HG03196 (cell line): ENCODE measurements around the gene CD300LB.
A peak's percentile ranks its signal among the peaks of the same experiment; 100 is the strongest.

Experiments
- ATAC-seq: cut with Tn5 transposase; IDR thresholded peaks from one replicate; pipeline ENCODE4 v1.9.1; 2021; ENCODE audit not compliant: unreplicated experiment

Gene CD300LB

DNA sequence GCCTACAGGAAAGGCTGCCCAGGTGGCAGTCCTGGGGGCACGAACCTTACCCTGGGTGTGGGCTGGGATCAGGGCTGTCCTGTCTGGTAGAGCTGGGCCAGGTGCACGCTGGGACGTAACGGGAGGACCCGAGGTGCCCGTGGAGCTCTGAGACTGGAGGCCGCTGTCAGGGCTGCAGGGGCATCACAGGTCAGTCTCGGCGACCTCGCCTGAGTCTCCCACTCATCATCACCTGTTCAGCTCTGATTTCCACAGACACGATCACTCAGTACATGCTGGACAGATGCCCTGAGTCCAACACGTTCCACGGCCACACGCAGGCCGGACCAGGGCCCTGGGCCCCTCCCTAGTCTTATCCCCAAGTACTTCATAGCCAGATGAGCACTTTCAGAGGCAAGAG, 19.3 kb upstream of the CD300LB start:
- ATAC-seq, result no peak

DNA sequence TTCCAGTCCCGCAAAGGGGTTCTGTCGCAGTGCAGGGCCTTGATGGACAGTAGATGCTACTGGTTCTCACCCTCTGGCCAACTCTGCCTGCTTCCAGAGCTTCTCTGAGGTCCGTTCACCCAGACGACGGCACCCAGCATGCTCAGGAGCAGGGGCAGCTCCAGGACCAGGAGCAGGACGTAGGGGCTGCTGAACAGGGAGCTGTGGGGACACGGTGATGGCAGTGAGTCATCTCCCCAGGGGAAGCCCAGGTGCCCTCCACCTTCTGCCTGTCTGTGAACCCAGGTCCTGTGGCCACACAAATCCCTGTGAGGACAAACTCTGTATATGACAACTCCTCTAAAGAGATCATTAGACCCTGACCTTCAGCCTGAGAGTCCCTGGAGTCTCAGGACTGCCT, 18.1 kb upstream of the CD300LB start:
- no peak for ATAC-seq

DNA sequence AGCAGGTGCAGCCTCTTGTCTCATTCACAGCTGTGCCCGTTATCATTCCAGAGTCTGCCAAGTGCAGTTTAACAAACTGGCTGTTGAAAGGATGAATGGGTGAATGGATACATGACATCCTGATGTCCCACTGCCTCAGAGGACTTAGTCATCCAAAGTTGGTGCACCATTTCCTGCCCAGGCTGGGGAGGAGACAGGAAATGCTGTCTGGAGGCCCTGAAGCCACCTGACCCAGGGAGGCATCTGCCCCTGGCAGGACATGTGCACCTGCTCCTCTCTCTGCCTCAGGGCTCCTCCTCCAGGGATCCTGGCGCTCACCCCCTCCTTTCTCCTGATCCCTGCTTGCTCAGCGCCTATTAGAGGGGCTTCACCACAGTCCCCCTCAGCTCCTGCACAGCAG, 16.5 kb upstream of the CD300LB start:
- ATAC-seq, result no peak

DNA sequence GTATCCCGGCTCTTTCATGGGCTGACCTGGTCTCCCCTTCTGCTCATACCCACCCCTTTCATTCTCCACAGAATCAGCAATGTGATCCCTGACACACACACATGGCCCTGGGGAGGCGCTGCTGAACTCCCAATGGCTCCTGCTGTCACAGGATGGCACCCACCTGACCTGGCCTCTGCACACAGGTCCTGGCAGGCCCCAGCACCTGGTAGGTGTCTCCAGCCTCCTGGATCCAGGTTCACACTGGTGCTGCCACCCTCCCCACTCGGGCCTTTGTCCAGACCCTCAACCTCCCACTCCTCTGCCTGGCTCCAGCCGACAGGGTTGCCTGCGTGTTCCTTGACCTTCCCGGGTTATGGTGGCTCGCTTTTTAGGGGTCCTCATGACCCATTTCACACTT, 16.0 kb upstream of the CD300LB start:
- no peak for ATAC-seq

DNA sequence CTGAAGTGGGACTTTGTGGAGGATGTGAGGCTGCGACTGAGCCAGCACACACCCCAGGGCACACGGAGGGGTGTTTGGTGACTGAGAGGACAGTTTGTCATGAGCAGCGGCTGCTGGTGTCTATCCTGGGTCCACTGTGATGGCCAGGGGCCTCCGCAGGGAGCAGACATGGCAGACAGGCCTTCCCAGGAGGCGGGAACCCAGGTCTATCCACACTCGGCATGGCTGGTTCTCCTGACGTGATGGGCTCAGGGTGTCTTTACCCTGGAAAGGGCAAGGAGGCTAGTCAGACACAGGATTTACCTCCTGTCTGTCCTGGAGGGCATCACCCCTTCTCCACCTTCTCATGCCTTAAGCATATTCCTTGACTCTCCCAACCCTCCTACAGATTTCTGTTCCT, 15.3 kb upstream of the CD300LB start:
- ATAC-seq, result no peak

DNA sequence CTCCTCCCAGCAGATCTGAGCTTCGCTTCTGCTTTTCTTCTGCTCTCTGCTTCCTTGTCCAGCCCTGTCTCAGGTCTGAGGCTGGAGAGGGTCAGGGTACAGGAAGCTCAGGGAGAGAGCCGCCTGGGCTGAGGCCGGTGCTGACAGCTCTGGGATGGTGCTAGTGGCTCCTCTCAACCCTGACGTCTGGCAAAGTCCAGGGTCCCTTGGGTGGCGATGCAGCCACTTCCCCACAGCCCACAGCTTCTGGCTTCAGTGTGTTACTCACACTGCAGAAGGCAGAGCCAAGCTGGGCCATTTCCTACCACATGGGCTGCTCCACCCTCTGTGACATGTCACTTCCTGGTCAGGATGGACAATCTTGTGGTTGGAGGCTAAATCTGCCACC, 14.6 kb upstream of the CD300LB start, which contains the start of gene CD300C:
CD300C (minus strand) TSS at position 273 of the 388 bp plus-strand sequence. CDS start 333 bp downstream, outside the sequence.
- ATAC-seq, result no peak

DNA sequence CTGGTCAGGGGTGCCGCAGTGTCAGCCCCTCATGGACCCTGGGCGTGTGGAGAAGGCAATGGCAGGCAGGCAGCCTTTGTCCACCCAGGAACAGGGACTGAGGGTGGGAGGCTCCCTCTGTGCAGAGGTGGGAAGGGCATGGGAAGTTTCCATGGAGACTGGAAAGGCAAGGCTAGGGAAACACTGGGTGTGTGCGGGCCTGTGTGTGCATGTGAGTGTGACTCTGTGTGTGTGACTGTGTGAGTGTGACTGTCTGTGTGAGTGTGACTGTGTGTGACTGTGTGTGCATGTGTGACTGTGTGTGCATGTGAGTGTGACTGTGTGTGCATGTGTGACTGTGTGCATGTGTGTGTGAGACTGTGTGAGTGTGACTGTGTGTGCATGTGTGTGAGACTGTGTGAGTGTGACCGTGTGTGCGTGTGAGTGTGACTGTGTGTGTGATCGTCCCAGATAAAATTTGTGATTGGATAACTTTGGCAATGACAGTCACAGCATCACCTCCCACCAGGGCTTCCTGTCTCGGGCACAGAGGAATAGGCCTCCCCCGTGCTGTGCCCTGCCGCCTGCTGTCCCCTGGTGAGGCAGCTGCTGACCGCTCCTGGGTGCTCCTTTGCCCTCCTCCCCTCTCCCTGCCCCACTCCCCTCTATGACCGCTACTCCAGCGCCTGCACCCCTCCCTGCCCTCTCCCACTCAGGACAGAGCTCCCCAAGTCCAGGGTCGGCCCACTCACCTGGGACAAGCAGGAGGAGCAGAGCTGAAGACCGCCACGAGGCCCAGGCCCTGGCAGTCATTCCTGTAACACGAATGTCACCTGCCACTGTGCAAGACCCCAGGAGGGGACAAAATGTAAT, 13.9 kb upstream of the CD300LB start:
- ATAC-seq, result no peak

DNA sequence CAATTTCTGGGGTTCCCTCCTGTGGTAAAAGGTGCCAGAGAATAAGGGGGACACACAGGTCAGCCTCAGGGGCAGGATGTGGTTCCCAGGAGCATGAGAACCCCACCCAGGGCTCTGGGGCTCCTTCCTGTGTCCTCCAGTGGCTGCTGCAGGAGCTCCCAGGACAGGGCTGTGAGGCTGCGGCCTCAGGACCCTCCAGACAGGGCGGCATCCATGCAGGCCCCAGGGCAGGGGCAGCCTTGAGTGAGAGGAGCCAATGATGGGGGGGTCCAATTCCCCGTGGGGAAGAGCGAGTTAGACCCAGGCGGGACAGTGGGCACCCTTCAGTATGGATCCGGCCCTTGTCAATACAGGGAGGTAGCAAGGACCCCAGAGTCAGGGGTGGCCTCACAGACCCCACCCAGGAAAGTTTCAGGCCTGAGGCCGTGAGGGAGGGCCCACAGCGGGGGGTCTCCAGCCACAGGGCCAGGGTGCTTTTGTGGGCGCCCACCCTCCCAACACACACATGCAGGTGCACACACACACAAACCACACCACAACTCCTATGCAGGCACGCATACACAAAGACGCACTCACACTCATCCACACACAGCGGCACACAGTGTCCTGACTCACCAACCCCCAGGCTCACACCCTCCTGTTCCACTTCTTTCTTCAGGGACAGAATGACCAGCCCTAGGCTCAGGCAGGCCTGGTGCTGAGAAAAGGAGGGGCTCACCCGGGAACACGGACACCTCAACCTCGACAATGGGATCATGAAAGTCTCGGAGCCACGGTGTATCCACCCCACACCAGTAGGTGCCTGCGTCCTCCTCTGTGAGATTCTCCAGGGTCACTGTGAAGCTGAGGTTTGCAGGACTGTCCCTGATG, 12.9 kb upstream of the CD300LB start:
- ATAC-seq, result no peak

DNA sequence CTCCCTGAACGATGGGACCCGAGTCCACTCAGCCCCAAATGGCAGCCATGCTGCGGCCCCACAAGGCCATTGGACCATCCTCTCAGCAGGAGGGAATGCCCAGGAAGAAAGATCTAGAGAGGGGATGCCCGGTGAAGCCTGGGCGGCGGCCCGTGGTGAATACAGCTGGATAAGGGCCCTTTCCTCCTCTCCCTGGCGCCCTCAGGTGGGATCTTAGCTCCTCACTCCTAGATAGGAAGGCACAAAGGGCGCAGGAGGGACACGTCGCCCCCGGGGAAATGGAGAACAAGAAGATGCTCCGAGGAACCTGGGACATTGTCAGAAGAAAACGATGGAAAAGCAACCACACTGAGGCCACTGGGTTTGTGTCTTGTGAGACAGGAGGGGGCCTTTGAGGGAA, 12.1 kb upstream of the CD300LB start:
- ATAC-seq, result no peak

DNA sequence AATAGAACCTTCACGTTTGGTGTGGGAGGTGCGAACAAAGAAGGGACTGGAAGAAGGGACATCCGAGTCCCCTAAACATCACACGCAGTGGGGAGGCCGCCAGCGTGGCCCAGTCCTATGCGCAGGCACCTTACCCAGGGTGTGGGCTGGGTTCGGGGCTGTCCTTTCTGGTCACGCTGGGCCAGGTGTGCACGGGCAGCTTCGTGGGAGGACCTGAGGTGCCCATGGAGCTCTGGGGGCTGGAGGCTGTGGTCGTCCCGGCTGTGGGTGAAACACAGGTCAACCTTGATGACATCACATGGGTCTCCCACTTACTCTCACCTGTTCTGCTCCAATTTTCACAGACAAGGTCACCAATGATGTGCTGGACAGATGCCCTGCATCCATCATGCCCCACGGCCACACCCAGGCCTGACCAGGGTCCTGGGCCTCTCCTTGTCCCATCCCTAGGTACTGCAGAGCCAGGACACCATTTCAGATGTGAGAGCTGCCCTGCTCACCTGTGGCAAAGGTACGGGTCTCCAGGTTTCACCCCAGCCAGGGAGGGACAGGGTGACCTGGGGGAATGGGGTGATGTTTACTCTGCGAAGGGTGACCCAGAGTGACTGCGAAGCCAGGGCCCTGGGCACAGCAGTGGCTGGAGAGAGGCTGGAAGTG, 11.6 kb upstream of the CD300LB start:
- no peak for ATAC-seq

DNA sequence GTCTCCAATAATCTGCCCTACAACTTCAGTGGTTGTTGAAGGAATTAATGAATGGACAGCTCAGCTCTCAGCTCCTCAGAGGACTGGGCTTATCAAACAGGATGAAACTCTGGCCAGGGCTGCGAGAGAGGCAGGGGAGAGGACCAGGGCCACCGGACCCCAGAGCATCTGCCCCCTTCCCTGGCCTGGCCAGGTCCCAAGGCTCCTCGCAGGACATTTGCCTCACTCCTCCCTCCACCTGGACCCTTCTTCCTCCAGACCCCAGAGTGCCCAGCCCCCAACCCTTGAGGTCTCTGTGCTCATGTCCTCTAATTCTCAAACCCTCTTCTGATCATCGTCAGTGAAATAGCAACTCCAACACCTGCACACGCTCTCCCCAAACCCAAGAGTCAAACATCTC, 10.9 kb upstream of the CD300LB start:
- ATAC-seq, result no peak

DNA sequence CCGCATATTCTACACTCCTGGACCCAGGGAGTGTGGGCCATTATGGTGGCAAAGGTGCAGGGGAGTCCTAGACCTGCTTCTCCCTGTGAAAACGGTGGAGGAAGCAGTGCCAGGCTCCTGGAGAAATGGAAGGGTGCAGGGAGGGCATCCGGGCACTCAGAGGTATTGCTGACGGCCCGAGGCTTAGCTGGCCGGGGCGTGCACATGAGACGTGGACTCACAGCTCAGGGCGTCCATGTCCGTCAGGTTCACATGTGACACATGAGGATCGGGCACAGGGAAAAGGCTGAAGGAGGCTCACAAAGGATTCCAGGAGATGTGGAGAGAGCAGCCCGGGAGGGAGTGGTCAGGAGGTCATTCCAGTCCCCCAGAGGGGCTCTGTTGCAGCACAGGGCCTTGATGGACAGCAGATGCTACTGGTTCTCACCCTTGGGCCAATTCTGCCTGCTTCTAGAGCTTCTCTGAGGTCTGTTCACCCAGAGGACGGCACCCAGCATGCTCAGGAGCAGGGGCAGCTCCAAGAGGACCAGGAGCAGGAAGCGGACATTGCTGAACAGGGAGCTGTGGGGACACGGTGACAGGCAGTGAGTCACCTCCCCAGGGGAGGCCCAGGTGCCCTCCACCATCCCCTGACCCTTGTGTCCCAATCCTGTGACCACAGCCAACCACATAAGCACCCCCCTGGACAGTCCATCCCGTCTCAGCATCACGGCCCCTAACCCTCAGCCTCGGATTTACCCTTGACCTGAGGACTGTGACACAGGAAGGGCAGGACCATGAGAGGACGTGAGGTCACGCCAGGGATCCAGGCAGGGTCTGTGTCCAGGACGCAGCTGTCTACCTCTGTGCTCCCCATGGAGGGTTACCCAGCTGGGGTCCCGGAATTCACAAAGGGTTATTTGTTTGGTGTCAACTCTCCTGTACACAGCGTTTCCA, 10.2 kb upstream of the CD300LB start:
- ATAC-seq, result no peak

DNA sequence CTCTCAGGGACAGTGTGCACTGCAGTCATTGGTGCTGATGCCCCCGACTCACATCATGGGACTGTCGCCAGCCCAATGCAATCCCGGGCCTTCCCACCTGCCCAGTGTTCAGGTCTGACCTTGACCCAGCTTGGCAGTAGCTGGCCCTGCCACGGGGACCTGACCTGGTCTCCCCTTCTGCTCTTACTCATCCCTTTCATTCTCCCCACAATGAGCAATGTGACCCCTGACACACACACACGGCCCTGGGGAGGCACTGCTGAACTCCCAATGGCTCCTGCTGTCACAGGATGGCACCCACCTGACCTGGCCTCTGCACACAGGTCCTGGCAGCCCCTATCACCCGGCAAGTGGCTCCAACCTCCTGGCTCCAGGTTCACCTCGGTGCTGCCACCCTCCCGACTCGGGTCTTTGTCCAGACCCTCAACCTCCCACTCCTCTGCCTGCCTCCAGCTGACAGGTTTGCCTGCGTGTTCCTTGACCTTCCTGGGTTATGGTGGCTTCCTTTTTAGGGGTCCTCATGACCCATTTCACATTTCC, 8.1 kb upstream of the CD300LB start:
- ATAC-seq, result no peak

DNA sequence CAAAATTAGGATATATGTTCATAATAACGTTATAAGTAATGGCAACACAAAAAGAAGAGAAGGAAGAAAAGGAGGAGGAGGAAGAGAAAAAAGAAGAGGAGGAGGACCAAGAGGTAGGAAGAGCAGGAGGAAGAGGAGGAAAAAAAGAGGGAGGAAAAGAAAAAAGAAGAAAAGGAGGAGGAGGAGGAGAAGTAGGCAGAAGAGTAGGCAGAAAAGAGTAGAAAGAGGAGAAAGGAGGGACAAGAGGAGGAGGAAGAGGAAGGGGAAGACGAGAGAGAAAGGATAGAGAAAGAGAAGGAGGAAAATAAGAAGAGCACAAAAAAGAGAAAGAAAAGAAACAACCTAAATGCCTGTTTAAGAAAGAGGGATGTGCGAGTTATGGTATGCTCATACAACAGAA, 5.6 kb upstream of the CD300LB start:
- ATAC-seq, result no peak

DNA sequence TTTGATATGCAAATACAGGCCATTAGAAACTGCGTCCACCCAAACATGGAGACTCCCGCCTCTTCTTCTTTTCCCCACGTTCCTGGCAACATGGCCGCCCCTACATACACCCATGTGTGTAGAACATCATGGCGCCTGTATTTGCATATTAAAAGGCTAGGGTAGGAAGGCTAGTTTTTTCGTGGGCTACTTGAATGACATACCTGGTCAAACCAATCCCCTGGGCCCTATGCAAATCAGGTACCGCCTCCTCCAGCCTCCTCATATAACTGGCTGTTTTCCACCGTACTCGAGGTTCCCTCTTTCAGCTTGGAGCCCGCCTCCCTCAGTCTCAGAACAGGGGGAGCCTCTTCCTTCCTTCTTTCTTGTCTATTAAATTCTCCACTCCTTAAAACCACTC, 840 bp upstream of the CD300LB start:
- ATAC-seq, result no peak

DNA sequence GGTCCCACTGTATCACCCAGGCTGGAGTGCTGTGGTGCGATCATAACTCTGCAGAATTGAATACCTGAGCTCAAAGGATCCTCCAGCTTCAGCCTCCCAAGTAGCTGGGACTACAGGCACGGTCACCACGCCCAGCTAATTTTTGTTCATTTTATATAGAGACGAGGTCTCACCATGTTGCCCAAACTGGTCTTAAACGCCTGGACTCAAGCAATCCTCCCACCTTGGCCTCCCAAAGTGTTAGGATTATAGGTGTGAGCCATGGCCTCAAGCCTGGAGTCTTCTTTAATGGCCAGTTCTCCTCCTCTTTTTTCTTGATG, 484 bp downstream of the CD300LB start:
- no peak for ATAC-seq

DNA sequence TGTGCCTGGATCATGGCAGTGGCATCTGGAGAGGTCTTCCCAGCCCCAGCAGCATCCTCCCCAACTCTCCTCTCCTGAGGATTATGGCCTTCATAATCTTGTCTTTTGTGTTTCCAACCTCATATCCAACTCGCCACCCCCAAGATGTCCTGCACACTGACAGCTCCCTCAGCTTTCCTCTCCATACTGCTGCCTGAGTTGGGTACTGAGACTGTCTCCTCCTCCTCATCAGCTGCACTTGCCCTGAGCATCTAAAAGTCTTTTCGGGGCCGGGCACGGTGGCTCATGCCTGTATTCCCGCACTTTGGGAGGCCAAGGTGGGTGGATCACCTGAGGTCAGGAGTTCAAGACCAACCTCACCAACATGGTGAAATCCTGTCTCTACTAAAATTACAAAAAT, 2.0 kb downstream of the CD300LB start:
- no peak for ATAC-seq

DNA sequence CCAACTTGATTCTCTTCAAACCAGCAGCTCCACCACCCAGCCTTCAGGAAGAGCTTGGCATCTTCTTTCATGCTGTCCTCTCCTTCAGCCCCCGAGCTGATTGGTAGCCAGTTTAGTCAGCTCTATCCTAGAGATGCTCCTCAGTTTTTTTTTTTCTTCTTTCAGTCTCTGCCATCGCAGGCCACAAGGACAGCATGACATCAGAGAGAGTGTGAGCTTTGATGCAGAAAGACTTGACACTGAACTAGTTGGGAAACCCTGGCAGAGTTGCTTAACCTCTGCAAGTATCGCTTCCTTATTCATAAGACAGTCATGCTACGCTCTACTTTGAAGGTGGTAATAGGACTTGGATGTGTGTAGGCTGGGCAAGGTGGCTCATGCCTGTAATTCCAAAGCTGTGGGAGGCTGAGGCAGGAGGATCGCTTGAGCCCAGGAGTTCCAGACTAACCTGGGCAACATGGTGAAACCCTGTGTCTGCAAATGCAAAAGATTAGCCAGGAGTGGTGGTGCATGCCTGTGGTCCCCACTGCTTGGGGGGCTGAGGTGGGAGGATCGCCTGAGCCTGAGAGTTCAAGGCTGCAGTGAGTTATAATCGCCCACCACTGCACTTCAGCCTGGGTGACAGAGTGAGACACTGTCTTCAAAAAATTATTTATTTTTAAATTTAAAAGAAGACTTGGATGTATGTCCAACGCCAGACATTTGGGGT, 2.6 kb downstream of the CD300LB start:
- ATAC-seq, result peak; percentile 76

DNA sequence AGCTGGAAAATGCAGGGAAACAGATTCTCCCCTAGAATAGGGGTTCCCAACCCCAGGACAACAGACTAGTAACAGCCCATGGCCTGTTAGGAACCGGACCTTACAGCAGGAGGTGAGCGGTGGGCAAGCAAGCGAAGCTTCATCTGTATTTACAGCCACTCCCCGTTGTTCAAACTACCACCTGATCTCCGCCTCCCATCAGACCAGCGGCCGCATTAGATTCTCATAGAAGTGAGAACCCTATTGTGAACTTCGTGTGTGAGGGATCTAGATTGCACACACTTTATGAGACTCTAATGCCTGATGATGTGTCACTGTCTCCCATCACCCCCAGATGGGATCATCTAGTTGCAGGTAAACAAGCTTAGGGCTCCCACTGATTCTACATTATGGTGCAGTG, 3.5 kb downstream of the CD300LB start:
- ATAC-seq, result no peak

DNA sequence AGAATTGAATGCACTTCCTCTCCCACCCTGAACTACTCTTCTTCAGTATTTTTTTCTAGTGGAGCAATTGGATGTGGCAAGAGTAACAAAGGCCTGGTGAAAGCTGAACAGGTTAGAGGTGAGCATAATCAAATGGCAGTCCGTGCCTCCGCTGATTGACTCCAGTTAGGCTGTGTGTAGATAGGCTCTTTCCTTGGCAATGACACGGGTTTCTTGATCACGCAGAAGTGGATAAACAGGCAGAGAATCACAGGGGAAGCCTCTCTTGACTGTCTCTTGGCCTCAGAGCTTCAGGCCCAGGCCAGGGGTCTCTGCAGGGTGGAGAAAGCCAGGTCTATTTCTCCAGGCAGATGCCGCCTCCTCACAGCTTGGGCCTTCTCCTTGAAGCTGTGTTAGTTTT, 4.2 kb downstream of the CD300LB start:
- no peak for ATAC-seq
